Stimulated activated naive CD8-positive, alpha-beta T cell treated with anti-CD3 and anti-CD28 coated beads, Interleukin-15, Interleukin-2, amounts not matched to agents 100 U/mL and 50 U/mL, for 24 hours (primary cell): ENCODE results near the gene XPNPEP3.
A peak's percentile ranks its signal among the peaks of the same experiment; 100 is the strongest.

Experiments used
- ATAC-seq: fragments of 150-1000 bp; cut with Tn5 transposase; one replicate; pipeline ENCODE4 v1.10.0; 2021
- DNase-seq: peaks from one replicate; pipeline ENCODE4 v3.0.0; 2021

Gene XPNPEP3

DNA sequence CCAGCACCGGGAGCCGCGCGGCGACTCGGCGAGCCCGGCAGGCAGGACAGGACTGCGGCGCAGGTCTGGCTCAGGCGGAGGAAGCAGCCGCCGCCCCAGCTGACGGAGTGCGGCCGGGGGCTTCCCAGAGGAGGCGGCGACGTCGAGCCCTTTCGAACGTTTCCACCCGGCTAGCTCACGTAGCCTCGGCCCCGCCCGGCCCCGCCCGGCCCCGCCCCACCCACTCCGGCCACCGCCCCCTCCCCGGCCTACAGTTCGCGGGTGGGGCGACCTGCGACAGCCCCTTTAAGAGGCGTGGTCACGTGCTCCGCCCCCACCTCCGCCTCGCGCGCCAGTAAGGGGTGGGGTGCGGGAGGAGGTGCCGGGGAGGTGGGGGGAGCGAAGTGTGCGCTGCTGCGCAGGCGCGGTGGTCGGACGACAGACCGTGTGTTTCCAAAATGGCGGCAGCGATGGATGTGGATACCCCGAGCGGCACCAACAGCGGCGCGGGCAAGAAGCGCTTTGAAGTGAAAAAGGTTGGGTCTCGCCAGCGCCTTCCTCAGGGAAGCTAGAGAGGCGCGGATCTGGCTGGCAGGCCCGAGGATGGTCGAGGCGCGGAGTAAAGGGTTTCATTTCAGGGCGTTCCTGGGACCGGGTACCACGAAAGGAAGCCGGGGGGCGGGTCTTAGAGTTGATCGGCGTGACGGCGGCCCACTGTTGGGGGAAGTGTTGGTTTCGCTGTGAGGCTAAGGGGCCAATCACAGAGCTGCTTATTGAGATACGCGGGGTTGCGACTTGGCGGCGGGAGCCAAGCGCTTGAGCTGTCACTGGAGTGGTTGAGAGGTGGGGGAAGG, 94.2 kb downstream of the XPNPEP3 start, which contains the start of gene RBX1:
TSS of gene RBX1 (plus strand) at position 417 of the 833 bp plus-strand sequence. CDS start at position 438, 21 bp downstream.
- peak; percentile 99 for DNase-seq
- peak; percentile 89 for ATAC-seq

GRCh38 chr22:40951795-40952605, 95.1 kb downstream of the XPNPEP3 start:
- DNase-seq (no peak), ATAC-seq (peak; percentile 4)

GRCh38 chr22:40953471-40953870, 96.5 kb downstream of the XPNPEP3 start:
- DNase-seq (no peak), ATAC-seq (no peak)

DNA sequence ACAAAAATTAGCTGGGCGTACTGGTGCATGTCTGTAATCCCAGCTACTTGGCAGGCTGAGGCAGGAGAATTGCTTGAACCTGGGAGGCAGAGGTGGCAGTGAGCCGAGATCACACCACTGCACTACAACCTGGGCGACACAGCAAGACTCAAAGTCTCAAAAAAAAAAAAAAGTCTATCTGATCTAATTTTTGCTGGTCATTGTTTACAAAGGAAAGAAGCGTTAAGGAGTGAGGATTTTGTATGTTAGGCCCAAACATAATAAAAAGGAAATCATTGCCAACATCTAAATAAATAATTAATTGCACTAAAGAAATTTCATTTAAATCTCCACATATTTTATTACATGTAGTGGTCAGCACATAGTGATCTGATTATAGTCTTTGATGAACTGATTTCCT, 97.2 kb downstream of the XPNPEP3 start:
- ATAC-seq: no peak
- DNase-seq: no peak

DNA sequence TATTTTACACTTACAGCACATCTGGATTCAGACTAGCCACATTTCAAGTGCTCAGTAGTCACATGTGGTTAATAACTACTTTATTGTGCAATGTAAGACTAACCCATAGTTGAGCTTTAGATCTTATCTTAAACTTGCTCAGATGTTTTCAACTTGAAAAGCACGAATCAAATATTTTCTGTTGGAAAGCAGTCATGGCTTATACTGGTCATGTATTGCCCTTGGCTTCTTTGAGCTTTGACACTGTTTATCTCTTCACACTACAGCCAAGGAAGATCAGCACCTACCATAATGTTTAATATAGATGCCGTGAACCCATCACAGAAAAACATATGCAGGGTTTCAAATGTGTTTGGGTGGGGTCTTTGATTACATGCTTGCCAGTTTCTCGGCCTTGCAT, 98.6 kb downstream of the XPNPEP3 start:
- no peak for DNase-seq

GRCh38 chr22:40957601-40958000, 100.7 kb downstream of the XPNPEP3 start:
- ATAC-seq: no peak
- DNase-seq: no peak

More for the DNA sequence above, 98.6 kb downstream of the XPNPEP3 start:
- no peak for ATAC-seq

GRCh38 chr22:40958299-40958698, 101.4 kb downstream of the XPNPEP3 start:
- DNase-seq (no peak), ATAC-seq (no peak)

DNA sequence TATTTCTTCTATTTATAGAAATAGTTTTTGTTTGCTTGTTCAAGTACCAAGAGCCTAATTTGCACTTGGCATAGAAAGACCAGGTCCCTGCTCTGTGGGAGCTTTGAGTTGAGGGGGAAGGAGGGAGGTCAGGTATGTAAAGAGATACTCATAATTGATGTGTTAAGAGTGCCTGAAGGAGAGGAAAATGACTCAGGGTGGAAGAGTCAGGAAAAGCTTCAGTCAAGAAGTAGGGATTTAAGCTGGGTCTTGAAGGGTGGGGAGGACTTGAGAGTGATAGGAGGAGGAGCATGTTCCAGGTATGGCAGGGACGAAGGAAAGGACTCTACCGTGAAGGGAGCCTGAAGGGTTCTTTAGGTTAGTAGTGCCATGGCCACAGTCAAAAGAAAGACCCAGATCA, 103.2 kb downstream of the XPNPEP3 start:
- ATAC-seq: no peak
- DNase-seq: no peak

- DNase-seq (no peak), ATAC-seq (no peak)
Observed at GRCh38 chr22:40965936-40966725, 109.2 kb downstream of the XPNPEP3 start.

GRCh38 chr22:40966726-40967085, 109.8 kb downstream of the XPNPEP3 start:
- ATAC-seq (no peak), DNase-seq (no peak)

- ATAC-seq (no peak), DNase-seq (no peak)
Observed at GRCh38 chr22:40967111-40967760, 110.3 kb downstream of the XPNPEP3 start.

DNA sequence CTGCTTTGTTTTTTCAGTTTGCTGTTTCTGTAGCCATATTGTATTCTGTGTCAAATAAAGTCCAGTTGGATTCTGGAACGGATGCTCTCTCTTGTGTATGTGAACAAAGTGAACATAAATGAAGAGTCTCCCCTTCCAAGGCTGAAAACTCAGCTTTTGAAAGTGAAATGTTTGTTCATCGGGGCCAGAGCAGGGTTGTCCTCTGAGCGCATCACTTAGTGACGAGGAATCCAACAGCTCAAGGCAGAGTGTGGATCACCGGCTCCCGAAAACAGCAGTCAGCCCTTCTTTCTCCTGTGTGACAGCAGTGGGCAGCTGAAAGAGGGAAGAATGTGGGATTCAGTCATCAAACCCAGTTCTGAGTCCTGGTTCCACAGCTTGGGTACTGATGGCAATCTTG, 115.6 kb downstream of the XPNPEP3 start:
- DNase-seq: no peak
- ATAC-seq: no peak

GRCh38 chr22:40973144-40973543, 116.2 kb downstream of the XPNPEP3 start:
- ATAC-seq (no peak), DNase-seq (no peak)

DNA sequence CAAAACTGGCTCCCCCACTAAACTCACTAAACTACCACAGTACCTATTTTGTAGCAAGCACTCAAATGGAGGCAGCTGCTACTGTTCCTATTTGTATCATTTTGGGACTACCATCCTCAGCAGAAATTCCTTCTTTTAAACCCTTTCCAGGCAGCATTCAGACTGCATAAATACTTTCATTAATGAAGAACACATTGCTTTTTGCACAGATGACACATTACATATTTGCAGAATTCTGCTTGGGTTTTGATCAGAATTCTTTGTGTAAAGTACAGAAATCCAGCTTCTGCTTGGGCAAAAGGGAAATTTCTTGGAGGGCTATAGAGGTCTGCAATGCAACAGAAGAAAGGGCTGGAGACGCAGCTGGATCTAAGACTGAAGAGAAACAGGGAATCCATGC, 118.4 kb downstream of the XPNPEP3 start:
- no peak for ATAC-seq
- DNase-seq: no peak

- DNase-seq (no peak), ATAC-seq (no peak)
Observed at GRCh38 chr22:40976866-40977700, 120.1 kb downstream of the XPNPEP3 start.

GRCh38 chr22:40979198-40979597, 122.2 kb downstream of the XPNPEP3 start:
- DNase-seq (no peak), ATAC-seq (no peak)

DNA sequence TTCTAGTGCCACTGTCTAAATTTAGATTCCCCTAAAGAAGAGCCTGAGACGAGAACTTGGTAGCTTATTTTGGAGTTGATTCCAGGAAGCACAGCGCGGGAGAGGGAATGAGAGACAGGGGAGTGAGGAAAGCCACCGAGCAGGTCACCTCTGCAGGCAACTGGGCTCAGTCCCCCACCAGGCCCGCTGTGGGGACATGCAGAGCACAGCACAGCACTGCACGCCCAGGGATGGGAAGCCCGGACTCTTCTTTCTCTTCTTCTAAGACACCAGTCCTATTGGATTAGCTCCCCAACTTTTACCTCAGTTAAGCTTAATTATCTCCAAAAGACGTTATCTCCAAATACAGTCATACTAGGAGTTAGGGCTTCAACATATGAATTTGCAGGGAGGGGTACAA, 122.9 kb downstream of the XPNPEP3 start:
- no peak for DNase-seq
- no peak for ATAC-seq
